Activated CD4-positive, alpha-beta T cell treated with anti-CD3 and anti-CD28 coated beads, Interleukin-2, Interleukin-6, amounts not matched to agents 100 ng/mL and 50 ng/mL, durations not matched to agents 16 hours and 8 hours (primary cell): ENCODE measurements around the gene ABCF3.

Experiments
- DNase-seq: peaks from one replicate; pipeline ENCODE4 v3.0.0-alpha.2; 2020

The ABCF3 gene

GRCh38 chr3:184234671-184235380 lies 48.8 kb downstream of the ABCF3 start:
- DNase-seq: no peak

DNA sequence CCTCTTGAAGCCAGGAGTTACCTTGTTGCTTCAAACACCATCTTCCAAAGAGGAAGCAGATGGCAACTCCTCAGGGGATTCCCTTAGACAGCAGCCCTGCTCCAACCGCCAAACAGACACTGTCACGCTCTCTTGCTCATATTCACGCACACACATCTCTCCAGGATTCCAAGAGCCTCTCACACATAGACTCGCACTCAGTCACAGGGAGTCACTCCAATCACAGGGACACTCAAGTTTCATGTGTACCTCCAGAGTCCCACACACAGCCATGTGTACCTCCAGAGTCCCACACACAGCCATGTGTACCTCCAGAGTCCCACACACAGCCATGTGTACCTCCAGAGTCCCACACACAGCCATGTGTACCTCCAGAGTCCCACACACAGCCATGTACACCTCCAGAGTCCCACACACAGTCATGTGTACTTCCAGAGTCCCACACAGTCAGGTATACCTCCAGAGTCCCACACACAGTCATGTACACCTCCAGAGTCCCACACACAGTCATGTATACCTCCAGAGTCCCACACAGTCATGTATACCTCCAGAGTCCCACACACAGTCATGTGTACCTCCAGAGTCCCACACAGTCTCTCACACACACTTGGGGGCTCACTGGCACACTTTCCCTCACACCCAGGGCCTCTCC lies 49.5 kb downstream of the ABCF3 start:
- DNase-seq: no peak

DNA sequence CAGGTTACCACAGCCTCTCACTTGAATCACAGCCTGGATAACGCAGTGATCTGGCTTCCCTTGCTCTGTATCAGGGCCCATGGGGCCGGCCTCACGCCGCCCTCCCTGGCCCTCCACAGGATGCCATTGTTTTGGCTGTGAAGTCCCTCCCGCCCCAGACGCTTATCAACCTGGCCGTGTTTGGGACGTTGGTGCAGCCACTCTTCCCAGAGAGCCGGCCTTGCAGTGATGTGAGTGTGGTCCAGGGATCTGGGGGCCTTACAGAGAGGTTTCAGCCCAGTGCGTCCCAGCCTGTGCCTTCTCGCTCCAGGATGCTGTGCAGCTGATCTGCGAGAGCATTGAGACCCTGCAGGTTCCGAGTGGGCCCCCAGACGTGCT lies 50.0 kb downstream of the ABCF3 start:
- DNase-seq: no peak

DNA sequence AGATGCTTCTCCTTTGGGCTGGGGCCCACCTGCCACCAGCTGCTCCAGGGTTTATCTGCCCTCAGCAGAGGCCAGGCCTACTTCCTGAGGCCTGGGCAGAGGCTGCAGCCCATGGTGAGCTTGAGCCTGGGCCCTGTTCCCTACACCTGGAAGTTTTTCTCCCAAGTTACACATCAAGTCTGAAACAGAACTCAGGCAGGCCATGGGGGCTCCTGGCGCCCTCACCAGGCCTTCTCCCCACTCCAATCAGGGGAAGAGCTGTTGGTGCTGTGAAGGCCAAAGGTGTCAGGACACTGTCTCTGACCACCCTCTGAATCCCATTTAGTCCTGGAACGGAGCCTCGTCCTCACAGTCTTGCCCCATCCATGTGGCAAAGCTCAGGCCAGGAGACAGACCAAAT lies 50.6 kb downstream of the ABCF3 start:
- DNase-seq: no peak

GRCh38 chr3:184237211-184237610 lies 51.2 kb downstream of the ABCF3 start:
- DNase-seq: no peak

GRCh38 chr3:184237807-184238206 lies 51.8 kb downstream of the ABCF3 start:
- DNase-seq: no peak

DNA sequence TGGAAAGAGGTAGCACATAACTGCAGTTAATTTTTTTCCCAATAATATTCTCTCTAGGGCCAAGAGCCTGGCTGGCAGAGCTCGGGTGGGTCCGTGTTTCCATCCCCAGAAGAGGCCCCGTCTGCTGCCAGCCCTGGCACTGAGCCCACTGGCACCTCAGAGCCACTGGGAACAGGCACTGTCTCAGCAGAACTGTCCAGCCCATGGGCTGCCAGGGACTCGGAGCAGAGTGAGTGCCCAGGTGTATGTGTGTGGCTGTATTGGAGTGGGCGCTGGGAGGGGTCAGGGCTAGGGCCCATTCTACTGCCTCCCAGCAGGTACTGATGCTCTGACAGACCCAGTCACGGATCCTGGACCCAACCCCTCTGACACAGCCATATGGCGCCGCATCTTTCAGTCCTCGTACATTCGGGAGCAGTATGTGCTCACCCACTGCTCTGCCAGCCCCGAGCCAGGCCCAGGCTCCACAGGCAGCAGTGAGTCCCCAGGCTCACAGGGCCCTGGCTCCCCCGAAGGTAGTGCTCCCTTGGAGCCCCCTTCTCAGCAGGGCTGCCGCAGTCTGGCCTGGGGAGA lies 52.3 kb downstream of the ABCF3 start:
- DNase-seq: no peak

DNA sequence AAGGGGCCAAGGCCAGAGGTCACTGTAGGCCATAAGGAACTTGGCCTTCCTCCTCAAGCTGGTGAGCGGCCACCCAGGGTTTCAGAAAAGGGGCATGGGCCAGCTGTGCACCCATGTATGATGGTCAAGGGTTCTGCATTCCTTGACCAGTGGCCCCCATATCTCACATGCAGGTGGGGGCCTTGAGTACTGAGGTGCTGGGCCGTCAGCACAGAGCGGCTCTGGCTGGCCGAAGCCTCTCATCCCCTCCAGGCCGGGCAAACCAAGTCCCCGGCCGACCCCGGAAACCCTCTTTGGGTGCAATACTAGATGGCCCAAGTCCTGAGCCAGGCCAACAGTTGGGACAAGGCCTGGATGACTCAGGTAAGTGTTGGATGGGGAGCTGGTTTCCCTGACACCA lies 53.2 kb downstream of the ABCF3 start:
- DNase-seq: no peak

- DNase-seq: no peak
These were observed 53.7 kb downstream of the ABCF3 start for GRCh38 chr3:184239708-184240107.

DNA sequence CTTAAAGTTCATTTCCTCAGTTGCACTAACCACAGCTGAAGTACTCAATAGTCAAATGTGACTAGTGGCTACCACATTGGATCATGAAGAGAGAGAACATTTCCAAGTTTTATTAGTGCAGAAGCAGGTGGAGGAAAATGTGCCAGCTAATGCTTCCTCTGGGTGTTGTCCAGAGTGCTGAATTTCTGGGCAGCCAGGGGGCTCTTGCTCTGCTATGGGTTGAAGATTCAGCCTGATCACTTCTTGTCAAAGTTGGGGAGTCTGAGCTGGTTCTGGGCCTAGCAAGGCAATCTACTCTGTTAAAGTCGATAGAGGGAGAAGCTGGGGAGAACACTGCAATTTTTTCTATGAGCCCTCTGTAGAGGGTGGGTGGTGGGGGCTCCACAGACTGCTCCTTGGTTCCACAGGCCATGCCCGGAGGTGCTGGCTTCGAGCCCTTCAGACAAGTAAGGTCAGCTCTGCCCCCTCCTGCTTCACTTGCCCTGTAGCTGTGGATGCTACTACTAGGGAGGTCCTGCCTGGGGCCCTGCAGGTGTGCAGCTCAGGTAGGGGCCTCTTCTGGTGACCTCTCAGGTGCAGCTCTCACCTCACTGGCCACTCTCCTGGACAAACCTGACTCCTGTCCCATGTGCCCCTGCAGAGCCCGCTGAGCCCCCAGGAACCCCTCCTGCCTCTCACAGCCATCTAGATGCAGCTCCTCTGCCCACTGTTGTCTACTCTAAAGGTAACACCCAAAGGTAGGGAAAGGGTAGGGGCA lies 54.6 kb downstream of the ABCF3 start:
- no peak for DNase-seq

- DNase-seq: no peak
These were observed 55.1 kb downstream of the ABCF3 start for GRCh38 chr3:184241141-184241446.

- DNase-seq: no peak
These were observed 55.7 kb downstream of the ABCF3 start for GRCh38 chr3:184241447-184242296.

DNA sequence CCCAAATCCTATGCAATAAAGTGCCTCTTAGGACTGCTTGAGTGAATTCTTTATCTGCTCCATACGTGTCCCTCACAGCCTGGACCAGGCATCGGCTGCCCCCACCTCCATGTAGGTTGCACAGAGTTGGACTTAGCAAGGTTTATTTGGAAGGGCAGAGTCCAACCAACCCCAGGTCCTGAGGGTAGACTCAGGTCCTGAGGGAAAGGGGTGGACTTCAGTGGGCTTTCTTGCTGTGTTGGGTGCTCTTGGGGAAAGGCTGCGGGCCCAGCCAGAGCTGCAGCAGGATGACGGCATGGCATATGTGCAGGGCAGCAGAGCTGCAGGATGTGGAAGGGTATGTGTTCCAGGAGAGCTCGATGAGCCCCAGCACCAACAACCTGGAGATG lies 56.3 kb downstream of the ABCF3 start:
- no peak for DNase-seq
